HepG2 (cell line): Measurements from ENCODE around the gene FBXW12. TPM values are rescaled to one million over a fixed set of nuclear protein-coding genes. Genes with fewer than 3 reads are reported as not detected.
A peak's percentile ranks its signal among the peaks of the same experiment; 100 is the strongest.

Experiments used
- ATAC-seq: fragments of 200-7000 bp; cut with Tn5 transposase; 3 replicates; pipeline ENCODE4 v1.9.1; 2020; ENCODE audit warnings: mild to moderate bottlenecking, moderate library complexity
- BruUV-seq: library from RNA; stranded (reverse); fragments of 400-500 nt; replicated peaks from 2 replicates; lab custom pipeline; 2021; lab: Mats Ljungman, UMichigan
- CTCF ChIA-PET: fragments of 300-600 bp; formaldehyde crosslinking; extraction: SDS; loops from one replicate; lab custom pipeline; 2021; ENCODE audit warnings: low total read pairs, inconsistent platforms, low intra/inter-chr PET ratio; lab: Yijun Ruan, JAX
- POLR2A ChIA-PET: fragments of 350-600 bp; sonication (Branson Sonifier 250); formaldehyde crosslinking; loops from one replicate; lab custom pipeline; 2020; ENCODE audit warnings: antibody characterized with exemption, inconsistent platforms; lab: Yijun Ruan, JAX
- DNase-seq: peaks from one replicate; pipeline ENCODE4 v3.0.0-alpha.2; 2015; ENCODE audit warnings: low spot score
- FAIRE-seq: peaks from 3 replicates; lab custom pipeline; 2011; peaks lifted over from hg19 to GRCh38; lab: Jason Lieb, UNC
- H2AFZ ChIP-seq: one replicate; pipeline ENCODE4 v1.6.1; 2011; ENCODE audit warnings: low read length, inconsistent platforms
- H3K27ac ChIP-seq: fragments of 300-600 bp; 3 replicates; pipeline ENCODE4 v1.8.0; 2011; ENCODE audit warnings: mixed run types, mild to moderate bottlenecking, mixed read lengths, low read length, inconsistent platforms; ENCODE audit not compliant: insufficient read depth; ENCODE audit errors: extremely low read length
- H3K27me3 ChIP-seq, 2 experiments: fragments of 200-600 bp in 1 of 2; 2 replicates in 1 of 2; 3 replicates in 1 of 2; pipeline versions ENCODE4 v1.6.0 to v1.8.0; 2011; ENCODE audit warnings: low read length in 2 of 2, mild to moderate bottlenecking in 2 of 2, moderate library complexity in 2 of 2, inconsistent platforms in 1 of 2; ENCODE audit not compliant: insufficient read depth in 2 of 2, control insufficient read depth in 1 of 2
- H3K36me3 ChIP-seq, 2 experiments: fragments of 200-600 bp in 1 of 2; replicated peaks in 1 of 2; 2 replicates in 1 of 2; 3 replicates in 1 of 2; pipeline versions ENCODE4 v1.5.1 to v1.8.0; 2011; ENCODE audit warnings: low read length in 2 of 2, inconsistent platforms in 1 of 2; ENCODE audit not compliant: insufficient read depth in 2 of 2, control insufficient read depth in 1 of 2
- H3K4me1 ChIP-seq: 2 replicates; pipeline ENCODE4 v1.5.1; 2012; ENCODE audit warnings: low read length, inconsistent platforms; ENCODE audit not compliant: insufficient read depth
- H3K4me2 ChIP-seq: 2 replicates; pipeline ENCODE4 v1.6.0; 2011; ENCODE audit warnings: low read depth, low read length, inconsistent platforms
- H3K4me3 ChIP-seq, 3 experiments: fragments of 200-600 bp in 1 of 3; sonication (generic), shearing (Covaris generic) in 1 of 3; replicated peaks in 1 of 3; 2 replicates each; pipeline ENCODE4 v1.5.1; 2011 to 2016; ENCODE audit warnings: low read length in 3 of 3, inconsistent platforms in 2 of 3, low read depth in 2 of 3, mild to moderate bottlenecking in 2 of 3, control low read depth in 1 of 3, mixed read lengths in 1 of 3; ENCODE audit not compliant: insufficient read depth in 1 of 3
- H3K79me2 ChIP-seq: one replicate; pipeline ENCODE4 v1.6.1; 2011; ENCODE audit warnings: low read length, inconsistent platforms; ENCODE audit not compliant: insufficient read depth
- H3K9ac ChIP-seq: 2 replicates; pipeline ENCODE4 v1.6.0; 2011; ENCODE audit warnings: mild to moderate bottlenecking, low read depth, low read length, inconsistent platforms; ENCODE audit not compliant: insufficient read depth
- H3K9me3 ChIP-seq: 2 replicates; pipeline ENCODE4 v1.5.1; 2012; ENCODE audit warnings: mild to moderate bottlenecking, low read length
- H4K20me1 ChIP-seq: 2 replicates; pipeline ENCODE4 v1.6.0; 2011; ENCODE audit warnings: inconsistent platforms, mild to moderate bottlenecking, low read length, moderate library complexity; ENCODE audit not compliant: insufficient read depth
- AGO2 ChIP-seq: fragments of 200-400 bp; formaldehyde crosslinking; optimal IDR thresholded peaks from 2 replicates; pipeline ENCODE3; 2017; ENCODE audit warnings: mild to moderate bottlenecking, low read depth, low read length, moderate library complexity
- KAT7 ChIP-seq: IDR thresholded peaks from 2 replicates; pipeline ENCODE4 v1.6.1; 2018; ENCODE audit warnings: borderline replicate concordance, missing compliant biosample characterization
- KDM4B ChIP-seq: sonication (generic); formaldehyde crosslinking; IDR thresholded peaks from 2 replicates; pipeline ENCODE4 v1.4.0; 2020; ENCODE audit warnings: missing genetic modification reagents
- POLR2AphosphoS2 ChIP-seq: IDR thresholded peaks from 2 replicates; pipeline ENCODE4 v1.6.1; 2011; ENCODE audit warnings: low read depth, low read length, improper control_type of control experiment
- RBFOX2 ChIP-seq: fragments of 200-400 bp; formaldehyde crosslinking; IDR thresholded peaks from 2 replicates; pipeline ENCODE4 v1.6.1; 2017; ENCODE audit warnings: low read depth, mild to moderate bottlenecking, low read length
- TOE1 ChIP-seq: sonication (generic); formaldehyde crosslinking; IDR thresholded peaks from 2 replicates; pipeline ENCODE4 v1.4.0; 2020; ENCODE audit warnings: mild to moderate bottlenecking, missing genetic modification reagents
- ZC3H13 ChIP-seq: sonication (generic); formaldehyde crosslinking; IDR thresholded peaks from 2 replicates; pipeline ENCODE4 v1.8.1; 2023; ENCODE audit warnings: mild to moderate bottlenecking, missing genetic modification reagents, moderate library complexity
- ZNF382 ChIP-seq: sonication (generic); formaldehyde crosslinking; IDR thresholded peaks from 2 replicates; pipeline ENCODE4 v1.5.0; 2020; ENCODE audit warnings: missing genetic modification reagents, mild to moderate bottlenecking, borderline replicate concordance
- ZNF430 ChIP-seq: sonication (generic); formaldehyde crosslinking; IDR thresholded peaks from 2 replicates; pipeline ENCODE4 v1.9.0; 2021; ENCODE audit warnings: mild to moderate bottlenecking, missing genetic modification reagents
- ZNF597 ChIP-seq: sonication (generic); formaldehyde crosslinking; IDR thresholded peaks from 2 replicates; pipeline ENCODE4 v1.5.0; 2020; ENCODE audit warnings: missing genetic modification reagents
- ZNF674 ChIP-seq: sonication (generic); formaldehyde crosslinking; IDR thresholded peaks from 2 replicates; pipeline ENCODE4 v1.5.0; 2020; ENCODE audit warnings: low read depth, mild to moderate bottlenecking, missing genetic modification reagents
- ZNF704 ChIP-seq: sonication (generic); formaldehyde crosslinking; IDR thresholded peaks from 2 replicates; pipeline ENCODE4 v1.8.1; 2023; ENCODE audit warnings: mild to moderate bottlenecking, inconsistent platforms, moderate library complexity, missing genetic modification reagents, borderline replicate concordance
- ZNF878 ChIP-seq: sonication (generic); formaldehyde crosslinking; IDR thresholded peaks from 2 replicates; pipeline ENCODE4 v1.8.1; 2023; ENCODE audit warnings: mild to moderate bottlenecking, missing genetic modification reagents, moderate library complexity
- WGBS: methylation state at CpG from one replicate; pipeline ENCODE4 v1.1.6; 2017; ENCODE audit warnings: low lambda C conversion rate; 5-methylcytosine and 5-hydroxymethylcytosine counted together
- in situ Hi-C: cut with HindIII; loops from 2 replicates; pipeline ENCODE4 v1.10.0; 2017; ENCODE audit warnings: low pct_unique_long_range_greater_than_20kb; ENCODE audit not compliant: extremely low pct_ligation_motif_present
- intact Hi-C: fragments of 100-400 bp; cut with micrococcal nuclease; formaldehyde crosslinking; loops from one replicate; pipeline ENCODE4 v1.10.0; 2022; ENCODE audit not compliant: unreplicated experiment
- polyA plus RNA-seq, 8 experiments: library from polyadenylated mRNA; depleted of rRNA in 3 of 8; stranded (reverse) in 7 of 8; unstranded in 1 of 8; fragments of >200 nt; fragmentation: Illumina TruSeq in 4 of 8; extraction: Trizol in 4 of 8; gene quantifications; 2 replicates each; pipeline versions ENCODE4 v1.2.1 to v1.2.3, GENCODE V29; 2011 to 2016; ENCODE audit warnings: low read depth in 4 of 8, missing spikeins in 1 of 8, mixed read lengths in 1 of 8; ENCODE audit not compliant: insufficient read depth in 1 of 8
- total RNA-seq, 5 experiments: library from RNA; depleted of rRNA; stranded (reverse); fragments of >200 nt; fragmentation: Illumina TruSeq; extraction: Trizol; gene quantifications; 2 replicates each; pipeline ENCODE4 v1.2.3, GENCODE V29; 2016; ENCODE audit warnings: low read depth in 1 of 5

The FBXW12 gene
- total and polyA plus RNA-seq, 2 of the 13 experiments (the other 11 are each of a cell fraction or from before 2014, with no cell fraction given), result not detected

GRCh38 chr3:48419597-48419996 lies 47.6 kb downstream of the FBXW12 start:
- POLR2A ChIA-PET, result interaction anchor here (1.6 to 11.1 kb wide), 4 partner anchors 11 to 27 kb away, joined by 3 to 130 read pairs (median 7); partner anchors contain the start of genes ATRIP, CCDC51, PLXNB1 and TMA7

GRCh38 chr3:48420561-48420960 lies 48.5 kb downstream of the FBXW12 start:
- ChIA-PET CTCF (no interaction called here), POLR2A (interaction anchor here (1.6 to 11.1 kb wide), 2 partner anchors 10 to 19 kb away, joined by 3 to 130 read pairs; partner anchors contain the start of genes CCDC51, PLXNB1 and TMA7)
- BruUV-seq, result no TSS peak
- H3K4me1 ChIP-seq, result peaks cover 37% of the 10 kb centered on the region
- no peaks in the 10 kb centered on the region for H3K9me3 ChIP-seq
- no peak overlapping the region for H3K27ac ChIP-seq
- H3K79me2 ChIP-seq, result peaks cover 41% of the 10 kb centered on the region
- FAIRE-seq, result no peak
- ATAC-seq, result no peak
- in situ Hi-C loops, result no loop called here
- H3K36me3 ChIP-seq, result peaks cover 67 to 97% of the 10 kb centered on the region in 2 experiments
- no peak overlapping the region for H3K9ac ChIP-seq
- H3K4me3 ChIP-seq, result no peak overlapping the region
- H3K27me3 ChIP-seq, result no peaks in the 10 kb centered on the region
- no peak overlapping the region for H3K4me2 ChIP-seq
- no peak for TF ChIP-seq ZNF382 (CRISPR knock-in tag)
- TF ChIP-seq ZNF430 (CRISPR knock-in tag), result no peak
- TF ChIP-seq RBFOX2, result peak; percentile 72
- TF ChIP-seq ZNF704, result no peak
- peak; percentile 93 for TF ChIP-seq AGO2
- peaks cover 54% of the 10 kb centered on the region; the same call in 1 of the 2 replicates for H4K20me1 ChIP-seq
- H2AFZ ChIP-seq, result no peak overlapping the region
- intact Hi-C loops, result no loop called here
- DNase-seq, result no peak
- 96% methylated on average over 11 of the region's 14 CpGs for WGBS

More at GRCh38 chr3:48419597-48419996, 47.6 kb downstream of the FBXW12 start:
- in situ Hi-C loops (no loop called here), intact Hi-C loops (no loop called here)
- H3K4me3 ChIP-seq, result no peak overlapping the region
- peaks cover 32% of the 10 kb centered on the region for H3K79me2 ChIP-seq
- BruUV-seq, result no TSS peak
- H3K4me1 ChIP-seq, result peaks cover 27% of the 10 kb centered on the region
- WGBS, result 97% methylated on average over 14 of the region's 17 CpGs
- DNase-seq, result no peak
- CTCF ChIA-PET, result no interaction called here
- peaks cover 74 to 99% of the 10 kb centered on the region in 2 experiments for H3K36me3 ChIP-seq
- no peak overlapping the region for H3K9ac ChIP-seq
- TF ChIP-seq ZNF597 (CRISPR knock-in tag), result no peak
- no peak for TF ChIP-seq ZC3H13
- no peak for TF ChIP-seq KAT7
- TF ChIP-seq TOE1 (CRISPR knock-in tag), result no peak
- no peak for TF ChIP-seq KDM4B (CRISPR knock-in tag)
- TF ChIP-seq ZNF878, result no peak
- no peak for TF ChIP-seq ZNF674 (CRISPR knock-in tag)
- 0 out of 2 replicates have a peak, but pooled peaks have one; percentile 29 for TF ChIP-seq POLR2AphosphoS2
- TF ChIP-seq AGO2, result peak; percentile 84
- TF ChIP-seq RBFOX2, result peak; percentile 77
- H4K20me1 ChIP-seq, result peaks cover 48% of the 10 kb centered on the region; the same call in 1 of the 2 replicates
- no peaks in the 10 kb centered on the region for H3K27me3 ChIP-seq
- H3K4me2 ChIP-seq, result no peak overlapping the region
- ATAC-seq, result no peak
- H3K27ac ChIP-seq, result no peak overlapping the region
- no peaks in the 10 kb centered on the region for H3K9me3 ChIP-seq
- H2AFZ ChIP-seq, result no peak overlapping the region
- FAIRE-seq, result no peak
